ENCODE results near the gene SCYGR5. TPM values are rescaled to one million over a fixed set of nuclear protein-coding genes. Genes with fewer than 3 reads are reported as not detected.
"Not testable (repeated sequence)": the region's sequence is repeated elsewhere in the genome, so short reads cannot be mapped to it uniquely, and the experiment has no call there.

Gene SCYGR5, protein sequence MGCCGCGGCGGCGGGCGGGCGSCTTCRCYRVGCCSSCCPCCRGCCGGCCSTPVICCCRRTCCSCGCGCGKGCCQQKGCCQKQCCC
- not detected for total RNA-seq

DNA sequence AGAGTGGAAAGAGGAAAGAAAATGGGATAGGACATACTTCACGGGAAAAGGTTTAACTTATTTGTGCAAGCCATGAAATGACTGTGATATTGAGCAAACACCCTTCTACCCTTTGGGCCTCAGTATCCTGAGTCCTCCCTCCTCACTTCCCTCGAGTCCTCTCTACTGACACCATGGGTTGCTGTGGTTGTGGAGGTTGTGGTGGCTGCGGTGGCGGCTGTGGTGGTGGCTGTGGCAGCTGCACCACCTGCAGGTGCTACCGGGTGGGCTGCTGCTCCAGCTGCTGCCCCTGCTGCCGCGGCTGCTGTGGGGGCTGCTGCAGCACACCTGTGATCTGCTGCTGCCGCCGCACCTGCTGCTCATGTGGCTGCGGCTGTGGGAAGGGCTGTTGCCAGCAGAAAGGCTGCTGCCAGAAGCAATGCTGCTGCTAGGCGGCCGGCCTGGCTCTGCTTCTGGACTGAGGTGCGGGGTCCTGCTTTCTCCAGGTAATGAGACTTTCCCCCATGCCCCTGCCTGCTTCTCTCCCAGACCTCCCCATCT, at the start of gene SCYGR5:
Gene SCYGR5, plus strand, starts transcription at position 174 of the 540 bp plus-strand sequence. Its CDS starts 0 bp downstream, at position 174.
- 60 to 100% methylated on average over 1 to 3 of the region's 13 CpGs; no CpG with 5 or more reads in 8 of the 10 experiments for WGBS, 10 experiments
- in situ Hi-C loops (cut with MboI; ENCODE audit: low pct_unique_long_range_greater_than_20kb in 2 of 9, low sequenced_read_pairs in 9 of 9, unreplicated experiment in 9 of 9): loop anchor here in 4 of 9 experiments (10.0 to 25.0 kb wide), 3 partner anchors 96 to 196 kb away; partner anchors contain the start of gene DAW1 (in 1 of the 4)
- H3K4me3 ChIP-seq; H3K4me1 ChIP-seq (replicated peaks in 1 of 2); H3K27ac ChIP-seq; ATAC-seq (replicated peaks in 6 of 8): not testable (repeated sequence)

- Histone ChIP-seq H3K27ac (no peak within 1 kb of the TSS), H3K4me3 (no peak within 1 kb of the TSS), H3K4me1 (replicated peaks in 1 of 2) (peaks cover 0 to 2% of the 10 kb centered on the region in 2 donors)
- in situ Hi-C loops (cut with MboI; ENCODE audit: low pct_unique_long_range_greater_than_20kb in 2 of 9, low sequenced_read_pairs in 9 of 9, unreplicated experiment in 9 of 9): no loop called here
- ATAC-seq (replicated peaks in 6 of 8): peak in 1 of 8 experiments; percentile 34
- WGBS, 10 experiments: 23 to 98% (median 81%) methylated on average over 1 to 6 of the region's 20 CpGs; no CpG with 5 or more reads in 1 of the 10 experiments
These were observed 49.0 kb upstream of the SCYGR5 start, which contains the start of gene SCYGR4 for GRCh38 chr2:227617316-227618230. Gene SCYGR4 (plus strand): TSS chr2:227617498. CDS start chr2:227617498, 0 bp downstream.

DNA sequence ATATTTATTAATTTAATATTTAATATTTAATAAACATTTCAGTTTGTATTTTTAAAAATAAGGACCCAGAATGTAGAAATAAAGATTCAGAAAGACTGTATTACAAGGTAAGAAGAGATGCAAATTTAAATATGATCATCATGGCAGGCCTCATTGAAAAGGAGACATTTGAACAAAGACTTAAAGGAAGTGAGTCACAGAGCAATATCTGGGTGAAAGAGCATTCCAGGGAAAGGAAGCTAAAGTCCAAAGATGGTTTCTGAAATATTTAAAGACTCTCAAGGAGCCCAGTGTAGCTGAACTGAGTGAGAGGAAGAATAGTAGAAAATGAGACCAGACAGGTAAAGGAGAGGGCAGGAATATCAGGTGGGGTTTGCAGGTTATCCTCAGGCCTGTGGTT, 43.4 kb upstream of the SCYGR5 start:
- Histone ChIP-seq H3K4me3 (no peak overlapping the region), H3K27ac (no peak overlapping the region), H3K4me1 (replicated peaks in 1 of 2) (peaks cover 0 to 3% of the 10 kb centered on the region in 2 donors)
- in situ Hi-C loops (cut with MboI; ENCODE audit: low pct_unique_long_range_greater_than_20kb in 2 of 9, low sequenced_read_pairs in 9 of 9, unreplicated experiment in 9 of 9): no loop called here
- no peak for ATAC-seq (replicated peaks in 6 of 8)

GRCh38 chr2:227625420-227625819, 41.2 kb upstream of the SCYGR5 start:
- in situ Hi-C loops (cut with MboI; ENCODE audit: low pct_unique_long_range_greater_than_20kb in 2 of 9, low sequenced_read_pairs in 9 of 9, unreplicated experiment in 9 of 9): no loop called here
- 13 to 77% (median 59%) methylated on average over 1 to 2 of the region's 2 CpGs for WGBS, 10 experiments

GRCh38 chr2:227626580-227627151, 39.9 kb upstream of the SCYGR5 start:
- WGBS, 10 experiments: 55 to 100% (median 92%) methylated on average over 1 to 5 of the region's 10 CpGs; no CpG with 5 or more reads in 1 of the 10 experiments
- no peak overlapping the region for H3K27ac ChIP-seq
- in situ Hi-C loops (cut with MboI; ENCODE audit: low pct_unique_long_range_greater_than_20kb in 2 of 9, low sequenced_read_pairs in 9 of 9, unreplicated experiment in 9 of 9): no loop called here
- H3K4me3 ChIP-seq: no peak overlapping the region
- H3K4me1 ChIP-seq (replicated peaks in 1 of 2): peaks cover 0 to 3% of the 10 kb centered on the region in 2 donors
- no peak for ATAC-seq (replicated peaks in 6 of 8)

More at GRCh38 chr2:227625420-227625819, 41.2 kb upstream of the SCYGR5 start:
- ATAC-seq (replicated peaks in 6 of 8): no peak
- peaks cover 0 to 3% of the 10 kb centered on the region in 2 donors for H3K4me1 ChIP-seq (replicated peaks in 1 of 2)
- H3K4me3 ChIP-seq: no peak overlapping the region
- H3K27ac ChIP-seq: no peak overlapping the region

DNA sequence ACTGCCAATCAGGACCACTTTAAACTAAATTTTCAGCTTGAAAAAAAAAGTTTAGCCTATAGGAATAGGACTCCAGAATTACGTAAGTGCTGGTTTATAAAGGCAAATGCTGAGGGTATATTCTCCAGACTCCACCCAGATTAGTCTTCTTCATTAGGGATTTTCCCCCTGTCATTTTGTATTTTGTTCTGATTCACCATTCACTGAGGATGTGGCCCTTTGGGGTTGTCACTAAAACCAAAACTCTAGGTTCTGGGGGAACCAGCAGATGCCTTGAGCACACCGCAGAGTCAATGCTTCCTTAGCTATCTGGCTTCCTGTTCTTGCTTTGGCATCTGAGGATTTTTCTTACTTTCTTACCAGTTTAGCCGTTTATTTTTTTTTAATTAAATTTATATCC, 38.8 kb upstream of the SCYGR5 start:
- H3K4me1 ChIP-seq (replicated peaks in 1 of 2): peaks cover 0 to 3% of the 10 kb centered on the region in 2 donors
- no peak for ATAC-seq (replicated peaks in 6 of 8)
- in situ Hi-C loops (cut with MboI; ENCODE audit: low pct_unique_long_range_greater_than_20kb in 2 of 9, low sequenced_read_pairs in 9 of 9, unreplicated experiment in 9 of 9): no loop called here
- H3K27ac ChIP-seq: no peak overlapping the region
- no peak overlapping the region for H3K4me3 ChIP-seq
- WGBS, 10 experiments: 43 to 93% (median 74%) methylated on average over 1 to 3 of the region's 3 CpGs

GRCh38 chr2:227629435-227629834, 37.2 kb upstream of the SCYGR5 start:
- Histone ChIP-seq H3K4me1 (replicated peaks in 1 of 2) (peaks cover 0 to 3% of the 10 kb centered on the region in 2 donors), H3K27ac (no peak overlapping the region), H3K4me3 (no peak overlapping the region)
- 51 to 97% (median 77%) methylated on average over 1 to 6 of the region's 7 CpGs; no CpG with 5 or more reads in 2 of the 10 experiments for WGBS, 10 experiments
- ATAC-seq (replicated peaks in 6 of 8): no peak
- in situ Hi-C loops (cut with MboI; ENCODE audit: low pct_unique_long_range_greater_than_20kb in 2 of 9, low sequenced_read_pairs in 9 of 9, unreplicated experiment in 9 of 9): no loop called here

GRCh38 chr2:227630322-227630721, 36.3 kb upstream of the SCYGR5 start:
- in situ Hi-C loops (cut with MboI; ENCODE audit: low pct_unique_long_range_greater_than_20kb in 2 of 9, low sequenced_read_pairs in 9 of 9, unreplicated experiment in 9 of 9): no loop called here
- no peak overlapping the region for H3K4me3 ChIP-seq
- no peak for ATAC-seq (replicated peaks in 6 of 8)
- WGBS, 10 experiments: 30 to 100% (median 94%) methylated on average over 1 to 3 of the region's 3 CpGs
- peaks cover 0 to 2% of the 10 kb centered on the region in 2 donors for H3K4me1 ChIP-seq (replicated peaks in 1 of 2)
- no peak overlapping the region for H3K27ac ChIP-seq

- WGBS, 10 experiments: 24 to 94% (median 83%) methylated on average over 1 to 6 of the region's 6 CpGs
- H3K27ac ChIP-seq: no peak overlapping the region
- in situ Hi-C loops (cut with MboI; ENCODE audit: low pct_unique_long_range_greater_than_20kb in 2 of 9, low sequenced_read_pairs in 9 of 9, unreplicated experiment in 9 of 9): no loop called here
- H3K4me3 ChIP-seq: no peak overlapping the region
- H3K4me1 ChIP-seq (replicated peaks in 1 of 2): no peaks in the 10 kb centered on the region
- no peak for ATAC-seq (replicated peaks in 6 of 8)
These were observed 33.8 kb upstream of the SCYGR5 start for GRCh38 chr2:227632827-227633226.

DNA sequence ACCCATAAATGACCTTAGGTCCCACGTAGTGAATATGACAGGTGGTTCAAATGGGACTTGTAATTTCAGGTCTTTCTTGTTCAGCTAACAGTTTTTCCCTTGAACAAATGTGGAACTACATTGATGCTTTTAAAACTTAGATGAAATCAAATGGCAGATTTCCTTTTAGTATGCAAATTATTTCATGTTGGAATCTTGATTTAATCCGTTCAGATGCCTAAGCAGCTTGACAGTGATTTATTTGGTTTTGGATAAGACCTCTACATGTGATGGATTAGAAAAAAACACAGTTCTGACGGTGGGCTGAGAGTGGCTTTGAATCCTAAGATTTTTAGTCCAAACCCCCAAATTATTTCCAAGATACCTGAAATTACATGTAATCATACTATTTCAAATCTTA, 32.4 kb upstream of the SCYGR5 start:
- 17 to 100% (median 82%) methylated on average over 1 to 3 of the region's 3 CpGs for WGBS, 10 experiments
- Histone ChIP-seq H3K27ac (no peak overlapping the region), H3K4me3 (no peak overlapping the region), H3K4me1 (replicated peaks in 1 of 2) (no peaks in the 10 kb centered on the region)
- in situ Hi-C loops (cut with MboI; ENCODE audit: low pct_unique_long_range_greater_than_20kb in 2 of 9, low sequenced_read_pairs in 9 of 9, unreplicated experiment in 9 of 9): no loop called here
- ATAC-seq (replicated peaks in 6 of 8): no peak

- in situ Hi-C loops (cut with MboI; ENCODE audit: low pct_unique_long_range_greater_than_20kb in 2 of 9, low sequenced_read_pairs in 9 of 9, unreplicated experiment in 9 of 9): no loop called here
- no peaks in the 10 kb centered on the region for H3K4me1 ChIP-seq (replicated peaks in 1 of 2)
- ATAC-seq (replicated peaks in 6 of 8): no peak
- no peak overlapping the region for H3K27ac ChIP-seq
- no peak overlapping the region for H3K4me3 ChIP-seq
- 0 to 62% (median 24%) methylated on average over 1 to 2 of the region's 2 CpGs; no CpG with 5 or more reads in 2 of the 10 experiments for WGBS, 10 experiments
These were observed 23.9 kb upstream of the SCYGR5 start for GRCh38 chr2:227642656-227643055.

DNA sequence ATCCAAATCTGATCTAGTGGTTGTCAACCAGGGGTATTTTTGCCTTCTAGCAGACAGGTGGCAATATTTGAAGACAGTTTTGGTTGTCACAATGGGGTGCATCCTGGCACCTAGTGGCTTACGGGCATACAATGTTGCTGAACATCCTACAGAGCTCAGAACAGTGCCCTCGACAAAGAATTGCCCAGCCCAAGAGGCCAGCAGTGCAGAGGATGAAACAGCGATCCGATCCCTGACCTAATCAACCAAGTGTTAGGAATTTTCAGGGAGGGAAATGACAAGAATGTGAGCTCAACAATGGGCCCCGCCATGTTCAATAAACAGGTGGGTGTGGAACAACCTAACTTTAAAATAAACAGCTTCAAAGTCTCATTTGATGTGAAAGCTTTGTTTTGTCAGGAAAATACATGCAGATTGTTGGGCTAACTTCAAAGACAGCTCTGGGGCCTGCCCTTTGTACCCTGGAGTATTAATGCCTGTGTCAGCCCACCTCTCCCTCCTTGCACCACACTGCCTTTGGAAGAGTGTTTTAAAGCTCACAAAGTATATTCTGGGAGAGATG, 22.5 kb upstream of the SCYGR5 start:
- WGBS, 10 experiments: 21 to 100% (median 83%) methylated on average over 1 to 4 of the region's 5 CpGs; no CpG with 5 or more reads in 3 of the 10 experiments
- no peaks in the 10 kb centered on the region for H3K4me1 ChIP-seq (replicated peaks in 1 of 2)
- in situ Hi-C loops (cut with MboI; ENCODE audit: low pct_unique_long_range_greater_than_20kb in 2 of 9, low sequenced_read_pairs in 9 of 9, unreplicated experiment in 9 of 9): no loop called here
- ATAC-seq (replicated peaks in 6 of 8): no peak
- no peak overlapping the region for H3K27ac ChIP-seq
- H3K4me3 ChIP-seq: no peak overlapping the region
